VCaP (cell line): ENCODE data around the gene KIAA1958.

Experiments used
- H3K27ac ChIP-seq: fragments of 450-650 bp; 2 replicates; pipeline ENCODE4 v1.5.1; 2017
- TF ChIP-seq, protein P1 (sequence below): fragments of 450-650 bp; conservative IDR thresholded peaks from 2 replicates; pipeline ENCODE4 v1.5.1; 2017; ENCODE audit warnings: mild to moderate bottlenecking, moderate library complexity

KIAA1958 gene

GRCh38 chr9:112531666-112532282 is 45.1 kb downstream of the KIAA1958 start:
- TF ChIP-seq, protein P1, sequence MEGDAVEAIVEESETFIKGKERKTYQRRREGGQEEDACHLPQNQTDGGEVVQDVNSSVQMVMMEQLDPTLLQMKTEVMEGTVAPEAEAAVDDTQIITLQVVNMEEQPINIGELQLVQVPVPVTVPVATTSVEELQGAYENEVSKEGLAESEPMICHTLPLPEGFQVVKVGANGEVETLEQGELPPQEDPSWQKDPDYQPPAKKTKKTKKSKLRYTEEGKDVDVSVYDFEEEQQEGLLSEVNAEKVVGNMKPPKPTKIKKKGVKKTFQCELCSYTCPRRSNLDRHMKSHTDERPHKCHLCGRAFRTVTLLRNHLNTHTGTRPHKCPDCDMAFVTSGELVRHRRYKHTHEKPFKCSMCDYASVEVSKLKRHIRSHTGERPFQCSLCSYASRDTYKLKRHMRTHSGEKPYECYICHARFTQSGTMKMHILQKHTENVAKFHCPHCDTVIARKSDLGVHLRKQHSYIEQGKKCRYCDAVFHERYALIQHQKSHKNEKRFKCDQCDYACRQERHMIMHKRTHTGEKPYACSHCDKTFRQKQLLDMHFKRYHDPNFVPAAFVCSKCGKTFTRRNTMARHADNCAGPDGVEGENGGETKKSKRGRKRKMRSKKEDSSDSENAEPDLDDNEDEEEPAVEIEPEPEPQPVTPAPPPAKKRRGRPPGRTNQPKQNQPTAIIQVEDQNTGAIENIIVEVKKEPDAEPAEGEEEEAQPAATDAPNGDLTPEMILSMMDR, result no peak
- no peak overlapping the region for H3K27ac ChIP-seq

GRCh38 chr9:112532427-112532826 is 45.8 kb downstream of the KIAA1958 start:
- H3K27ac ChIP-seq, result no peak overlapping the region
- TF ChIP-seq, protein P1, result no peak

DNA sequence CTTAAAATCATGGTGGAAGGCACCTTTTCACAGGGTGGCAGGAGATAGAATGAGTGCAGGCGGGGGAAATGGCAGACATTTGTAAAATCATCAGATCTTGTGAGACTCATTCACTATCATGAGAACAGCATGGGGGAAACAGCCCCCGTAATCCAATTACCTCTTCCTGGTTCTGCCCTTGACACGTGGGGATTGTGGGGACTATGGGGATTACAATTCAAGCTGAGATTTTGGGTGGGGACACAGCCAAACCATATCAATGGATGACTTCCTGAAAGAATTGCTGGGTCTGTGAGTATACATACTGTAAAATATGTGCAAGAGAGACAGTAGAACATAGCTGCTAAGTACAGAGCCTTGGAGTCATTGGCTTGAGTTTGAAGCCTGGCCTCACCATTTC is 47.0 kb downstream of the KIAA1958 start:
- H3K27ac ChIP-seq, result no peak overlapping the region
- TF ChIP-seq, protein P1, result no peak

- TF ChIP-seq, protein P1, result no peak
- no peak overlapping the region for H3K27ac ChIP-seq
These were observed 48.7 kb downstream of the KIAA1958 start for GRCh38 chr9:112535301-112535700.

- H3K27ac ChIP-seq, result no peak overlapping the region
- TF ChIP-seq, protein P1, result no peak
These were observed 49.2 kb downstream of the KIAA1958 start for GRCh38 chr9:112535811-112536210.

GRCh38 chr9:112537561-112537960 is 50.9 kb downstream of the KIAA1958 start:
- TF ChIP-seq, protein P1, result no peak

GRCh38 chr9:112540800-112541199 is 54.2 kb downstream of the KIAA1958 start:
- TF ChIP-seq, protein P1, result no peak
- H3K27ac ChIP-seq, result peak overlapping the region; percentile 69

More at GRCh38 chr9:112537561-112537960, 50.9 kb downstream of the KIAA1958 start:
- H3K27ac ChIP-seq, result no peak overlapping the region
